ENCODE measurements around the gene BAX.

The BAX gene

DNA sequence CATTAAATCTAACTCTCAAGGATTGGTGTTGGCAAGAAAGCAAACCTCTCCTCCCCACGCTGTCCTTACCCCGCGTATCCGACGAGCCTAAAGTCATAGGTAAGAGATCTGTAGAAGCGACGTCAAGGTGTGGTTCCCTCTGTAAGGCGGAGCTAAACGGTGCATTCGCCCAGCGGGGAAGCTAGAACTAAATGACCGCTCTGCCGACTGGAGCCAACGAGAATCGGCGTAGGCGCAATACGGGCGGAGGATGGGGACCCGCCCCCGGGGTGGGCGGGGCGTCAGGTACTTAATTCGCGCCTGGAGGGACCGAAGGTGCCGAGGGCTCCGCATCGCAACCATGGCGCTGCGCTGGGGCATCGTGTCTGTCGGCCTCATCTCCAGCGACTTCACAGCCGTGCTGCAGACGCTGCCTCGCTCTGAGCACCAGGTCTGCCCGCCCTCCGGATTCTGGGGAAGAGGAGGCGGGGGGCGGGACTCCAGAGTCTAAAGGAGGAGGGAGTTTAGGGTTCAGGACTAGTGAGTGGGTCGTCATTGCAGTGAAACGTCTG is 21.2 kb upstream of the BAX start, which contains the start of gene DHDH:
DHDH (plus strand) TSS at position 318 of the 551 bp plus-strand sequence; CDS start at position 341, 23 bp downstream.
- DNase-seq = peak; percentile 83

DNA sequence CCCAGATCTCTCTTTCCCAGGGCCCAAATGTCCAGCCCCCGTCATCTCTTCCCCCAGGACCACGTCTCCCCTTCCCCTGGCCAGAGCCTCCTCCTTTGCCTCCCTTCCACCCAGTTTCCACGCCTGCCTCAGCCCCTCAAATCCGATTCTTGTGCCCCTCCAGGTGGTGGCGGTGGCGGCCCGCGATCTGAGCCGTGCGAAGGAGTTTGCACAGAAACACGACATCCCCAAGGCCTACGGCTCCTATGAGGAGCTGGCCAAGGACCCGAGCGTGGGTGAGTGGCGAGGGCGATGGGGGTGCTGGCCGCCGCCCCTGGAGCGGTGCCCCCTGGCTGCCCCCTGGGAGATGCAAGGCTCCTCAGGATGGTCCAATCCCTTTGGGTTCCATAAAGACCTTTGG is 19.8 kb upstream of the BAX start:
- DNase-seq = no peak

DNA sequence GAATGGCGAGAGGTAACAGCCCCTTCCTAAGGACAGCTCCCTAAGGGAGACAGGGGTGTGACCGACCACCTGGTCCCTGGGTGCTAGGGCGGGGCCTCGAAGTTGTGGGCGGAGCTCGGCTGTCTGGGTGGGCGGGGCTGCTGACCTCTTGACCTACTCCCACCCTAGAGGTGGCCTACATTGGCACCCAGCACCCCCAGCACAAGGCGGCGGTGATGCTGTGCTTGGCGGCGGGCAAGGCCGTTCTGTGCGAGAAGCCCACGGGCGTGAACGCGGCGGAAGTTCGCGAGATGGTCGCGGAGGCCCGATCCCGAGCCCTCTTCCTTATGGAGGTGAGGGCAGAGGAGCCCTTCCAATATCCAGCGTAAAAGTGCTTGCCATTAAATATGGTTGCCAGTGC is 18.8 kb upstream of the BAX start:
- no peak for DNase-seq

DNA sequence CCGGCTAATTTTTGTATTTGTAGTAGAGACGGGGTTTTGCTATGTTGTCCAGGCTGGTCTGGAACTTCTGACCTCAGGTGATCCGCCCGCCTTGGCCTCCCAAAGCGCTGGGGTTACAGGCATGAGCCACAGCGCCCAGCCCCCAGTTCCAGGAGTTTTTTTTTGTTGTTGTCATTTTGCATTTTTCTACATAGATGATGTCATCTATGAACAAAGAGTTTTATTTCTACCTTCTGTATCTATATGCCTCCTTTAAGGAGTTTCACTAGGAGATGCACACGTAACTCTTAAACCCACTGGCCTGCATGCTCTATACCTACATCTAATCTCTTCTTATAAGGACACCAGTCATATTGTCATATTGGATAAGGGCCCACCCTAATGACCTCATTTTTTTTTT is 16.4 kb upstream of the BAX start:
- no peak for DNase-seq

DNA sequence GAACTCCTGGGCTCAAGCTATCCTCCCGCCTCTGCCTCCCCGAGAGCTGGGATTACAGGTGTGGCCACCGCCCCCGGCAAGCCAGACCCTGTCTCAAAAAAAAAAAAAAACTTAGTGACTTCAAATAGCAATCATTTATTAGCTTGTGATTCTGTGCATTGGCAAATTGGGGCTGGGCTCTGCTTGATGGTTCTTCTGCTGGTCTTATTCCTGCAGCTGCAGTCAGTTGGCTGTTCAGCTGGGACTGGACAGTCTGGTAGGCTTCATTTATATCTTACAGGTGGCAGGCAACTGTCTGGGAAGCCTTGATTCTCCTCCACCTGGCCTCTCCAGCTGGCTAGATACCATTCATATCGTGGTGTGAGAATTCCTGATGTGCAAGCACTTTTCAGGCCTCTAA is 13.8 kb upstream of the BAX start:
- no peak for DNase-seq

DNA sequence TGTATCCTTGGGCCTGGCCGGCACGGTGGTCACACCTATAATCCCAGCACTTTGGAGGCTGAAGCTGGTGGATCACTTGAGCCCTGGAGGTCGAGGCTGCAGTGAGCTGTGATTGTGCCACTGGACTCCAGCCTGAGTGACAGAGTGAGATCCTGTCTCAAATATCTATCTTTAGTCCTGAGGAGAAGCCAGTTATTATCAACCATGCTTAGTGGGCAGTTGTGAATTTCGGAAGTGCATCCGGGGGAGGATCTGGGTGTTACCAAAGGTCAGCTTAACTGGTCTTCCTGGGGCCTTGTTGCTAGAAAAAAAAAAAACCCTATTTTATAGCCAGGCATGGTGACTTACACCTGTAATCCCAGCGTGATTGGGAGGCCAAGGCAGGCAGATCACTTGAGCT is 11.6 kb upstream of the BAX start:
- no peak for DNase-seq

DNA sequence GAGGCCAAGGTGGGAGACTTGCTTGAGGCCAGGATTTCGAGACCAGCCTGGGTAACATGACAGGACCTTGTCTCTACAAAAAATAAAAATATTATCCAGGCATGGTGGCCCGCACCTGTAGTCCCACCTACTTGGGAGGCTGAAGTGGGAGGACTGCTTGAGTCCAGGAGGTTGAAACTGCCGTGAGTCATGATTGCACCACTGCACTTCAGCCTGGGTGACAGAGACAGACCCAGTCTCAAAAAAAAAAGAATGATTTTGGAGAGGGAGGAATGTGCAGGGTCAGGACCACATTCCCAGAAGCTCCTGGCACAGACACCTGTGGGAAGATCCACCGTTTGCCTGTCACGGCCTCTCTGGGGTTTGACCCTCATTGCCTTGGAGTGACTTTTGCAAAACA is 9.3 kb upstream of the BAX start:
- no peak for DNase-seq

DNA sequence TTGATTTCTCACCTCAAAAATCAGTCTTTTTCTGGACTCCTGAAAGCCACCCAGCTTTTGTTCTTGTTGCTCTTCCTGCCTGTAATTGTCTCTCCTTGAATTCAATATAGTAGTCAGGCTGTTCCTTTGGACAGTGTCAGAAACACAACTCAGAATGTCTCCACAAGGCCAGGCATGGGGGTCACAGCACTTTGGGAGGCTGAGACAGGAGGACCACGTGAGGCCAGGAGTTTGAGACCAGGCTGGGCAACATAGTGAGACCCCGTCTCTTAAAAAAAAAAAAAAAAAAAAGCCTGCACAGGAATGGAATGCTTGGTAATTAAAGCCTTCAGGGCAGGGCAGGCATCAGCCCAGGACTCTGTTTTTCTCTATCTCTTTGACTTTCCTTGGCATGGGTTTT is 8.9 kb upstream of the BAX start:
- no peak for DNase-seq

DNA sequence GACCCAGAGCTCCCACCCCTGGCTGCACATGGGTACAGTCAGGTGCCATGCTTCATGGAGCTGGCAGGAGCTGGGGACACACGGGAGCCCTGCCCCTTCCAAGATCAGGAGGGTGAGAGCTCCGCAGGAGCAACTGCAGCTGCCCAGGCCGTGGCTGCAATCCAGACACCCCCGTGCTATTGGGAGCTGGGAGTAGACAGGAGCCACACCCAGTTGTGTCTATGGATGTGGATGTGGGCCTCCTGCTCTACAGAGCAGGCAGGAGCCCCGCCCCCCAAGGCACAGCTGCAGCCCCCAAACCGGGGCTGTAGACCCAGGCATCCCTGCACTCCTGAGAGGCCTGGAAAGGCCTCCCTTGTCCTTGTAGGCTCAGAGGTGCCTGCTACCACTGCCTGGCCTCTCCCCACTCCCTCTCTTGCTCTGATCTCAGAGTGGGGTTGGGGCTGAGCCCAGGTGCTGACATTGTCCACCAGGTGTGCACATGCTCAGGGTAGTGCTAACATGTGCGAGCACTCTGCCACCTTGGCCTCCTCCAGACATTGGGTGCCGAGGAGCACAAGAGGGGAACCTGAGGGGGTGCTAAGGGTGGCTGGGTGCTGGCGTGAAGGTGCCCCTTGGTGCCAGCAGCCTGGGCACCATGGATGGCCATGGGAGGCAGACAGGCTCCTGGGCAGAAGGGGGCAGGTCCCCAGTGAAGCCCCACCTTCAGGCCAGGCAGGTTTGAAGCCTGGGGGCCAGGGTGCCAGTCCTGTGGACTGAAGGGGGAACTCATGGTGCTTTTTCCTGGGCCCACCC is 8.0 kb upstream of the BAX start:
- DNase-seq = no peak

DNA sequence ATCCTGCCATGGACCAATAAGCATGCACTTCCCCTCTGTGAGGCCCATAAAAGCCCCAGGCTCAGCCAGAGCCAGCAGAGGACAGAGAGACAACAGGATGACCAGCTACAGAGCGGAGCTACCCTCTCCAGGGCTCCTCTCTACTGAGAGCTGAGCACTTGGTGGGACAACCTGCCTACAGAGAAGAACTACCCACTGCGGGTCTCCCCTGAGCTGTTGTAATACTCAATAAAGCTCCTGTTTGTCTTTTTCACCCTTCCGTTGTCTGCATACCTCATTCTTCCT is 7.5 kb upstream of the BAX start:
- DNase-seq = no peak

DNA sequence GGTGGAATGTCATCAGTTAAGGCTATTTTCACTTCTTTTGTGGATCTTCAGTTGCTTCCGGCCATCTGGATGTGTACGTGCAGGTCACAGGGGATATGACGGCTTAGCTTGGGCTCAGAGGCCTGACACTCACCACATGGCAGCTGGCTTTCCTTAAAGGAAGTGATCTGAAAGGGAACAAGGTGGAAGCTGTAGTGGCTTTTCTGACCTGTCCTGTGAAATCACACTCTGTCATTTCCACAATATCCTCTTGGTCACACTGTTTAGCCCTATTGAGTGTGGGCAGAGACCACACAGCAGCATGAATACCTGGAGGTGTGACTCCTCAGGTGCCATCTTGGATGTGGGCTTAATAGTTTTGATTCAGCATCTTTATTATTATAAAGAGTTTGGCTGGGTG is 4.5 kb upstream of the BAX start:
- no peak for DNase-seq

DNA sequence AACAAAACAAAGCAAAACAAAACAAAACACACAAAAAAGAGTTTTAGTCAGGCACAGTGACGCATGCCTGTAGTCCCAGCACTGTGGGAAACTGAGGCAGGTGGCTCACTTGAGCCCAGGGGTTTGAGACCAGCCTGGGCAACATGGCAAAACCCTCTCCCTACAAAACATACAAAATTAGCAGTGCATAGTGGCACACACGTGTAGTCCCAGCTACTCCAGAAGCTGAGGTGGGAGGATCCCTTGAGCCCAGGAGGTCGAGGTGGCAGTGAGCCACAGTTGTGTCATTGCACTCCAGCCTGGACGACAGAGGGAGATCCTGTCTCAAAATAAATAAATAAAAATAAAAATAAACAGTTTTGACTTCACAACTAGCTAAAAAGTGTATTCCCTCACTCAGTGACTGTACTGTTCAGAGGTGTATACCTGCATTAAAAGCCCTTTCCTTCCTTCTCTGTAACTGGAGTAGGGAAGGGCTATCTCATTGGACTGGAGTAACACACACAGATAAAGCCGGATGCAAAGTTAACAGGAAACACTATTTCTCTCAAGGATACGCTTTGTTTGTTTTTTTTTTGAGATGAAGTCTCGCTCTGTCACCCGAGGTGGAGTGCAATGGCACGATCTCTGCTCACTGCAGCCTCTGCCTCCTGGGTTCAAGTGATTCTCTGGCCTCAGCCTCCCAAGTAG is 3.7 kb upstream of the BAX start:
- DNase-seq = no peak

DNA sequence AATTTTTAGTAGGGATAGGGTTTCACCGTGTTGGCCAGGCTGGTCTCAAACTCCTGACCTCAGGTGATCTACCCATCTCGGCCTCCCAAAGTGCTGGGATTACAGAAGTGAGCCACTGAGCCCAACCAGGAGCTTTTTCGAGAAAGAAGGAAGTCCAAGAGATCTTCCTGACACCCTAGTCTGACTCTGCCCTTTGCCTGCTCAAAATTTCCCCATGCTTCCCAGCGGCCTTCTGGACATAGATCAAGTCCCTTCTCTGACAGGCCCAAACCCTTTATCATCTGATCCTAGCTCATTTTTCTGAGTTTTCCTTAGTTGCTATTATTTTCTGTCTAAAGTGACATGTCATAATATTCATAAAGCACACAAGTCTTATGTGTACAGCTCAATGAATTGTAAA is 1.5 kb upstream of the BAX start:
- DNase-seq = no peak

DNA sequence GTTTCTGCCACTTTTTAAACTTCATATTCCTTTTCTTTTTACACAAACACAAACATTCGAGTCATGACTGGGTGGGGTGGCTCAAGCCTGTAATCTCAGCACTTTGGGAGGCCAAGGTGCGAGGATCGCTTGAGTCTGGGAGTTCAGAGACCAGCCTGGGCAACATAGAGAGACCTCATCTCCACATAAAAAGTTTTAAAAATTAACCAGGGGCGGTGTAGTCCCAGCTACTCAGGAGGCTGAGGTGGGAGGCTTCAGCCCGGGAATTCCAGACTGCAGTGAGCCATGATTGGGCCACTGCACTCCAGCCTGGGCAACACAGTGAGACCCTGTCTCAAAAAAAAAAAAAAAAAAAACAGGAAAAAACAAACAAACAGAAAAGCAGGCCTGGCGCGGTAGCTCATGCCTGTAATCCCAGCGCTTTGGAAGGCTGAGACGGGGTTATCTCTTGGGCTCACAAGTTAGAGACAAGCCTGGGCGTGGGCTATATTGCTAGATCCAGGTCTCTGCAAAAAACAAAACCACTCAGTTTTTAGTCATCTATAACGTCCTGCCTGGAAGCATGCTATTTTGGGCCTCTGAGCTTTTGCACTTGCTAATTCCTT is 583 bp upstream of the BAX start:
- DNase-seq = no peak

DNA sequence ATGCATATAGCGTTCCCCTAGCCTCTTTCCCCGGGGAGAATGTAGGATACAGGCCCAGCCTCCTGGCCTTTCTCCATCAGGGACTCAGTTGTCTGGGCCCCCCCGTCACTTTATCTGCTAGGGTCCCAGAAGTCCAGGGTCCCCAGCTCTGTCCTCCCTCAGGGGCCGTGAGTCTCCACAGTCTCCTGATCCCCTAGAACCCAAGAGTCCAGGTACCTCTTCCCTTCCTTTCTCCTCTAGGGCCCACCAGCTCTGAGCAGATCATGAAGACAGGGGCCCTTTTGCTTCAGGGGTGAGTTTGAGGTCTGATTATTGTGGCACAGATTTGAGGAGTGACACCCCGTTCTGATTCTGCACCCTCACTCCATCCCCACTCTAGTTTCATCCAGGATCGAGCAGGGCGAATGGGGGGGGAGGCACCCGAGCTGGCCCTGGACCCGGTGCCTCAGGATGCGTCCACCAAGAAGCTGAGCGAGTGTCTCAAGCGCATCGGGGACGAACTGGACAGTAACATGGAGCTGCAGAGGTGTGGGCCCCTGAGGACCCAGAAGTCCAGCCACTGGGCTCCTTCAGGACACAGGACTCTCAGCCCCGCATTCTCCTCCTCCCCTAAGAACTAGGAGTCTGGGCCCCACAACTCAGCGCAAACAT is 758 bp downstream of the BAX start:
- no peak for DNase-seq

DNA sequence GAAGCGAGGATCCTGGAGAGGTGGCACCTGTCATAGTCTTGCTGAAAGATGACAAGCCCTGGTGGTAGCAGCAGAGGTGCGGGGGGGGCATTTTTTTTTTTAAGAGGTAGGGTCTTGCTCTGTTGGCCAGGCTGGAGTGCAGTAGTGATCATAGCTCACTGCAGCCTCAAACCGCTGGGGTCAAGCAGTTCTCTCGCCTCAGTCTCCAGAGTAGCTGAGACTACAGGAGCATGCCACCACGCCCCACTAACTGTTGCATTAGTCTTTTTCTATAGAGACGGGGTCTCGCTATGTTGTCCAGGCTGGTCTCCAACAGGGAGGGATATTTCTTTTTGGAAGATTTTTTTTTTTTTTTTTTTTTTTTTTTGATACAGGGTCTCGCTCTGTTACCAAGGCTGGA is 3.3 kb downstream of the BAX start:
- DNase-seq = no peak

DNA sequence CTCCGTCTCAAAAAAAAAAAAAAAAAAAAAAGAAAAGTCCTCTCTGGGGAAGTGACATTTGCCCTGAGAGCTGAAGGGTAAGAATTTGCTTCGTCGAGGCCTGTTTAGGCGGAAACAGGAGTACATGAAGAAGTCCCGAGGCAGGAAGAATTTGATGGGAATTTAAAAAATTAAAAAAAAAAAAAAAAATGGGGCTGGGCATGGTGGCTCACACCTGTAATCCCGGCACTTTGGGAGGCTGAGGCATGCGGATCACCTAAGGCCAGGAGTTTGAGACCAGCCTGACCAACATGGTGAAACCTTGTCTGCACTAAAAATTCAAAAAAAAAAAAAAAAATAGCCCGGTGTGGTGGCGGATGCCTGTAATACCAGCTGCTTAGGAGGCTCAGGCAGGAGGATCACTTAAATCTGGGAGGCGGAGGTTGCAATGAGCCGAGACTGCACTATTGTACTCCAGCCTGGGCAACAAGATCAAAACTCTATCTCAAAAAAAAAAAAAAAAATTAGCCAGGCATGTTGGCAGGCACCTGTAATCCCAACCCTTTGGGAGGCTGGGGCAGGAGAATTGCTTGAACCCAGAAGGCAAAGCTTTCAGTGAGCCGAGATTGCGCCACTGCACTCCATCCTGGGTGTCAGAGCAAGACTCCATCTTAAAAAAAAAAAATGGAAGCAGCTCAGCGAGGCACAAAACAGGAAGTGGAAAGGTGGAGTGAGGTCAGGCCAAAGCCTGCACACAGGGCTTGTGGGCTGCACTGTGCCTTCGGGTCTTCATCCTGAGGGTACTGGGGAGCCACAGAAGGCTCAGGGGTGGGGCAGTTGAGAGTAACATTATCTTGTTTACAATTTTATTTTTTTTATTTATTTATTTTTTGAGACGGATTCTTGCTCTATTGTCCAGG is 4.9 kb downstream of the BAX start:
- DNase-seq = no peak

DNA sequence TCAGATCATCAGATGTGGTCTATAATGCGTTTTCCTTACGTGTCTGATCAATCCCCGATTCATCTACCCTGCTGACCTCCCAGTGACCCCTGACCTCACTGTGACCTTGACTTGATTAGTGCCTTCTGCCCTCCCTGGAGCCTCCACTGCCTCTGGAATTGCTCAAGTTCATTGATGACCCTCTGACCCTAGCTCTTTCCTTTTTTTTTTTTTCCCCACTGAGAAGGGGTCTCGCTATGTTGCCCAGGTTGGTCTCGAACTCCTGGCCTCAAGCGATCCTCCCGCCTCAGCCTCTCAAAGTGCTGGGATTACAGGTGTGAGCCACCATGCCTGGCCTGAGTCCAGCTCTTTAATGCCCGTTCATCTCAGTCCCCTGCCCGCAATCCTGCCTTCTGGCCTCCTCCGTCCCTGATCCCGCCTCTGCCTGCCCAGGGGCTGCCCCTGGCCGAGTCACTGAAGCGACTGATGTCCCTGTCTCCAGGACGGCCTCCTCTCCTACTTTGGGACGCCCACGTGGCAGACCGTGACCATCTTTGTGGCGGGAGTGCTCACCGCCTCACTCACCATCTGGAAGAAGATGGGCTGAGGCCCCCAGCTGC is 6.5 kb downstream of the BAX start:
- DNase-seq = no peak

DNA sequence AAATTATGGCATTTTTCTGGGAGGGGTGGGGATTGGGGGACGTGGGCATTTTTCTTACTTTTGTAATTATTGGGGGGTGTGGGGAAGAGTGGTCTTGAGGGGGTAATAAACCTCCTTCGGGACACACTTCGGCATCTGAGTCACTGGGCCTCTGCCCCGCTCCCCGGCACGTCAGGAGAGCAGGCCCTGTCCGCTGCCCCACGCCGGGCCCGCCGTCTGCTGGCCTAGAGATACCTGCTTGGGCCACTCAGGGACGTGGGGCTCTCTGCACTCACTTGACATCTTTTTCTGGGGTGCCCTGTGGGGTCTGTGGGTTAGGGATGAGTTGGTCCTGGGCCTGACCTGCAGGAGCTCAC is 7.0 kb downstream of the BAX start:
- no peak for DNase-seq

DNA sequence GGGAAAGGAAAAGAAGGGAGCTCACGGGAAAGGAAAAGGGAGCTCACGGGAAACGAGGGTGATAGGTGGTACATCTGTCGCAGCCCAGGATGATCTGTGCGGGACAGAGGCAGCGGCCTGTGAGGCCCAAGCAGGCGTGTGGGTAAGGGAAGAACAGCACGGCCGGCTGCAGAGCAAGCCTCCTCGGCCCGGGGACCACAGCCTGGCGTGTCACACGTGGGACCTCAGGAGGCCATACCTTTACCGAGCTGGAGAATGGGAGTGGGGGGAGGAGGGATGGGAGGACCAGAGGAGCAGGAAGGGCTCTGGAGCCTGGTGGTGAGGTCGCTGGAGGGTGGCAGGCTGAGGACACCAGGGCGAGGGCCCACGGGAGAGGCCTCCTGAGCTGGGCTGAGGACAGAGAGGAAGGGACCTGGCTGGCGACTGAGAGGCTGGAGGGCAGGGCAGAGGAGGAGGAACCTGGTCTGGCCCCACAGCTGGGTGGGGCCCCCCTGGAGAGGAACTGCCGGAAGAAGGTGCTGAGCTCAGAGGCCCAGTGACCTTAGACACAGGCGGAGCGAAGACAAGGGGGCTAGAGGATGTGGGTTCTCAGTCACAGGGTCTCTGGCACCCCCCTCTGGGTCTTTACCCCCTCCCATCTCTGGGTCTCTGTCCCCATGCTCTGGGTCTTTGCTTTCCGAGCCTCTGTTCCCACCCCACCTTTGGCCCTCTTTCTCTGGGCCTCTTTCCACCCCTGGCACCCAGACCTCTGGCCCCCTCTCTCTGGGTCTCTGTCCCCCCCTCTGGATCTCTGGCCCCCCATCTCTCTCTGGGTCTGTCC is 7.6 kb downstream of the BAX start:
- peak; percentile 37 for DNase-seq

DNA sequence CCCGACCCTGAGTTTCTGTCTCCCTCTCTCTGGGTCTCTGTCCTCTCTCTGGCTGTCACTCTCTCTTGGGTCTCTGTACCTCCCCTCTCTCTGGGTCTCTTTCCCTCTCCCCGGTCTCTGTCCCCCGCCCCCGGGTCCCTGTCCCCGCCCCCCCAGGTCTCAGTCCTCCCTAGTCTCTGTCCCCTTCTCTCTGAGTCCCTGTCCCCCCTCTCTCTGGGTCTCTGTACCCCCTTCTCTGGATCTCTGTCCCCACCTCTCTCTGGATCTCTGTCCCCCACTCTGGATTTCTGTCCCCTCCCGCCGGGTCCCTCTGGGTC is 8.1 kb downstream of the BAX start:
- DNase-seq = no peak

Measured in activated CD4-positive, alpha-beta T cell treated with anti-CD3 and anti-CD28 coated beads for 48 hours (primary cell).